Large intestine (tissue), 3 donors: Measurements from ENCODE around the gene TENT4B. TPM values are rescaled to one million over a fixed set of nuclear protein-coding genes. Genes with fewer than 3 reads are reported as not detected.

Experiments used
- DNase-seq, 2 donors: peaks; one replicate each; pipeline versions ENCODE4 v3.0.0 to v3.0.0-alpha.2; 2013
- H3K27ac ChIP-seq: one replicate; pipeline ENCODE4 v1.5.1; 2013; ENCODE audit warnings: low read length
- H3K27me3 ChIP-seq: 2 replicates; pipeline ENCODE4 v1.6.1; 2013; ENCODE audit warnings: low read length; ENCODE audit not compliant: control insufficient read depth, insufficient read depth
- H3K36me3 ChIP-seq: 2 replicates; pipeline ENCODE4 v1.6.1; 2013; ENCODE audit warnings: low read length; ENCODE audit not compliant: control insufficient read depth, insufficient read depth
- H3K4me1 ChIP-seq: one replicate; pipeline ENCODE4 v1.6.1; 2013; ENCODE audit warnings: low read length; ENCODE audit not compliant: control insufficient read depth, insufficient read depth
- H3K4me3 ChIP-seq: one replicate; pipeline ENCODE4 v1.5.1; 2013; ENCODE audit warnings: low read length
- H3K9me3 ChIP-seq: one replicate; pipeline ENCODE4 v1.6.1; 2013; ENCODE audit warnings: mild to moderate bottlenecking, low read depth, low read length, moderate library complexity; ENCODE audit not compliant: control insufficient read depth
- WGBS: methylation state at CpG from one replicate; pipeline ENCODE4 v1.1.5; 2013; ENCODE audit warnings: low lambda C conversion rate; ENCODE audit not compliant: insufficient coverage; 5-methylcytosine and 5-hydroxymethylcytosine counted together
- polyA plus RNA-seq: library from polyadenylated mRNA; unstranded; fragments of 120-200 nt; gene quantifications from one replicate; pipeline ENCODE4 v1.2.1, GENCODE V29; 2013

TENT4B gene
- polyA plus RNA-seq, 1 donor: 17.2 TPM

GRCh38 chr16:50192386-50193050 lies 39.4 kb downstream of the TENT4B start:
- no peaks in the 10 kb centered on the region for H3K9me3 ChIP-seq
- H3K27me3 ChIP-seq: no peaks in the 10 kb centered on the region
- H3K4me1 ChIP-seq: no peaks in the 10 kb centered on the region
- no peak overlapping the region for H3K4me3 ChIP-seq
- DNase-seq: no peak
- H3K27ac ChIP-seq: no peak overlapping the region
- no peaks in the 10 kb centered on the region for H3K36me3 ChIP-seq
- WGBS: no CpG with 5 or more reads among the region's 2 CpGs

- no CpG with 5 or more reads among the region's 5 CpGs for WGBS
- H3K27me3 ChIP-seq: no peaks in the 10 kb centered on the region
- H3K27ac ChIP-seq: no peak overlapping the region
- H3K36me3 ChIP-seq: no peaks in the 10 kb centered on the region
- no peak for DNase-seq
- no peaks in the 10 kb centered on the region for H3K9me3 ChIP-seq
- H3K4me1 ChIP-seq: no peaks in the 10 kb centered on the region
- H3K4me3 ChIP-seq: no peak overlapping the region
Observed at GRCh38 chr16:50193594-50193993, 40.5 kb downstream of the TENT4B start.

- 62% methylated on average over 2 of the region's 2 CpGs for WGBS
- Histone ChIP-seq H3K36me3 (no peaks in the 10 kb centered on the region), H3K4me3 (no peak overlapping the region), H3K4me1 (no peaks in the 10 kb centered on the region), H3K27me3 (no peaks in the 10 kb centered on the region), H3K27ac (no peak overlapping the region), H3K9me3 (no peaks in the 10 kb centered on the region)
- DNase-seq: peak in 1 of 2 donors; percentile 18
Observed at GRCh38 chr16:50195276-50195675, 42.2 kb downstream of the TENT4B start.

GRCh38 chr16:50195756-50196155 lies 42.6 kb downstream of the TENT4B start:
- H3K9me3 ChIP-seq: no peaks in the 10 kb centered on the region
- no peak for DNase-seq
- no peak overlapping the region for H3K27ac ChIP-seq
- no peaks in the 10 kb centered on the region for H3K36me3 ChIP-seq
- H3K27me3 ChIP-seq: no peaks in the 10 kb centered on the region
- no CpG with 5 or more reads among the region's 1 CpG for WGBS
- H3K4me3 ChIP-seq: no peak overlapping the region
- no peaks in the 10 kb centered on the region for H3K4me1 ChIP-seq

GRCh38 chr16:50197582-50197981 lies 44.5 kb downstream of the TENT4B start:
- Histone ChIP-seq H3K27me3 (no peaks in the 10 kb centered on the region), H3K9me3 (no peaks in the 10 kb centered on the region), H3K27ac (no peak overlapping the region), H3K4me1 (peaks cover 3% of the 10 kb centered on the region), H3K36me3 (no peaks in the 10 kb centered on the region), H3K4me3 (no peak overlapping the region)
- DNase-seq: no peak
- 90% methylated on average over 4 of the region's 7 CpGs for WGBS

- peak in 1 of 2 donors; percentile 35 for DNase-seq
- no peaks in the 10 kb centered on the region for H3K27me3 ChIP-seq
- 90% methylated on average over 2 of the region's 4 CpGs for WGBS
- H3K4me3 ChIP-seq: no peak overlapping the region
- H3K4me1 ChIP-seq: peaks cover 13% of the 10 kb centered on the region
- no peaks in the 10 kb centered on the region for H3K36me3 ChIP-seq
- no peaks in the 10 kb centered on the region for H3K9me3 ChIP-seq
- no peak overlapping the region for H3K27ac ChIP-seq
Observed at GRCh38 chr16:50198802-50199403, 45.8 kb downstream of the TENT4B start.

GRCh38 chr16:50201787-50202186 lies 48.7 kb downstream of the TENT4B start:
- H3K27ac ChIP-seq: no peak overlapping the region
- H3K4me1 ChIP-seq: peaks cover 21% of the 10 kb centered on the region
- no peak overlapping the region for H3K4me3 ChIP-seq
- WGBS: 60% methylated on average over 1 of the region's 3 CpGs
- no peak for DNase-seq
- H3K9me3 ChIP-seq: no peaks in the 10 kb centered on the region
- no peaks in the 10 kb centered on the region for H3K27me3 ChIP-seq
- no peaks in the 10 kb centered on the region for H3K36me3 ChIP-seq

- Histone ChIP-seq H3K4me1 (peaks cover 25% of the 10 kb centered on the region), H3K27me3 (no peaks in the 10 kb centered on the region)
- 13% methylated on average over 1 of the region's 5 CpGs for WGBS
Observed at GRCh38 chr16:50202926-50203624, 50.0 kb downstream of the TENT4B start.

GRCh38 chr16:50203681-50204080 lies 50.6 kb downstream of the TENT4B start:
- Histone ChIP-seq H3K9me3 (no peaks in the 10 kb centered on the region), H3K4me1 (peaks cover 31% of the 10 kb centered on the region), H3K27me3 (no peaks in the 10 kb centered on the region), H3K27ac (peak overlapping the region; percentile 13), H3K36me3 (no peaks in the 10 kb centered on the region), H3K4me3 (no peak overlapping the region)
- WGBS: no CpG with 5 or more reads among the region's 6 CpGs
- no peak for DNase-seq

More at GRCh38 chr16:50202926-50203624, 50.0 kb downstream of the TENT4B start:
- peak; percentile 55 to 72 for DNase-seq
- H3K4me3 ChIP-seq: no peak overlapping the region
- no peaks in the 10 kb centered on the region for H3K9me3 ChIP-seq
- H3K36me3 ChIP-seq: no peaks in the 10 kb centered on the region
- H3K27ac ChIP-seq: peak overlapping the region; percentile 29

- H3K27me3 ChIP-seq: no peaks in the 10 kb centered on the region
- no peak overlapping the region for H3K27ac ChIP-seq
- no peaks in the 10 kb centered on the region for H3K9me3 ChIP-seq
- no CpG with 5 or more reads among the region's 6 CpGs for WGBS
- peaks cover 40% of the 10 kb centered on the region for H3K4me1 ChIP-seq
- no peak overlapping the region for H3K4me3 ChIP-seq
- DNase-seq: no peak
- H3K36me3 ChIP-seq: no peaks in the 10 kb centered on the region
Observed at GRCh38 chr16:50204453-50205108, 51.5 kb downstream of the TENT4B start.
